Measurements from ENCODE around the gene HUWE1. TPM values are rescaled to one million over a fixed set of nuclear protein-coding genes. Genes with fewer than 3 reads are reported as not detected.

HUWE1 gene
- total RNA-seq, 1 experiment from 2014 or later: 231 TPM

GRCh38 chrX:53486285-53486684, 200.2 kb downstream of the HUWE1 start:
- Histone ChIP-seq H3K4me1 (ENCODE audit: control insufficient read depth, insufficient read depth, low read length) (no peaks in the 10 kb centered on the region), H3K9me3 (ENCODE audit: control insufficient read depth, insufficient read depth, low read depth, low read length) (no peaks in the 10 kb centered on the region), H3K4me3 (ENCODE audit: low read depth in 2 of 2, low read length in 2 of 2) (no peak overlapping the region), H3K27ac (ENCODE audit: low read length) (no peak overlapping the region), H3K36me3 (ENCODE audit: control insufficient read depth, insufficient read depth, low read length) (no peaks in the 10 kb centered on the region), H3K27me3 (ENCODE audit: control insufficient read depth, insufficient read depth, low read length) (no peaks in the 10 kb centered on the region)
- no TSS peak for BruUV-seq (replicated peaks)
- TF ChIP-seq TCF7L2 (IDR thresholded peaks at IDR 0.05; ENCODE audit: low read depth, low read length): no peak
- TF ChIP-seq POLR2AphosphoS5 (IDR thresholded peaks at IDR 0.05; ENCODE audit: low read depth, low read length): no peak
- TF ChIP-seq SIN3A (IDR thresholded peaks at IDR 0.05; ENCODE audit: borderline replicate concordance, insufficient read depth, low read depth, low read length): no peak
- no peak for TF ChIP-seq REST (IDR thresholded peaks at IDR 0.05; ENCODE audit: insufficient read depth in 1 of 2, low read depth in 2 of 2, low read length in 1 of 2)
- TF ChIP-seq, protein P1, sequence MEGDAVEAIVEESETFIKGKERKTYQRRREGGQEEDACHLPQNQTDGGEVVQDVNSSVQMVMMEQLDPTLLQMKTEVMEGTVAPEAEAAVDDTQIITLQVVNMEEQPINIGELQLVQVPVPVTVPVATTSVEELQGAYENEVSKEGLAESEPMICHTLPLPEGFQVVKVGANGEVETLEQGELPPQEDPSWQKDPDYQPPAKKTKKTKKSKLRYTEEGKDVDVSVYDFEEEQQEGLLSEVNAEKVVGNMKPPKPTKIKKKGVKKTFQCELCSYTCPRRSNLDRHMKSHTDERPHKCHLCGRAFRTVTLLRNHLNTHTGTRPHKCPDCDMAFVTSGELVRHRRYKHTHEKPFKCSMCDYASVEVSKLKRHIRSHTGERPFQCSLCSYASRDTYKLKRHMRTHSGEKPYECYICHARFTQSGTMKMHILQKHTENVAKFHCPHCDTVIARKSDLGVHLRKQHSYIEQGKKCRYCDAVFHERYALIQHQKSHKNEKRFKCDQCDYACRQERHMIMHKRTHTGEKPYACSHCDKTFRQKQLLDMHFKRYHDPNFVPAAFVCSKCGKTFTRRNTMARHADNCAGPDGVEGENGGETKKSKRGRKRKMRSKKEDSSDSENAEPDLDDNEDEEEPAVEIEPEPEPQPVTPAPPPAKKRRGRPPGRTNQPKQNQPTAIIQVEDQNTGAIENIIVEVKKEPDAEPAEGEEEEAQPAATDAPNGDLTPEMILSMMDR (IDR thresholded peaks at IDR 0.05): no peak
- ChIA-PET POLR2A (no interaction called here), CTCF (no interaction called here)
- no peak for ATAC-seq
- in situ Hi-C loops (cut with HindIII; ENCODE audit: low pct_unique_long_range_greater_than_20kb, low sequenced_read_pairs) (no loop called here), intact Hi-C loops (cut with micrococcal nuclease; ENCODE audit: unreplicated experiment) (no loop called here)
- DNase-seq (ENCODE audit: low read depth, low spot score): no peak

DNA sequence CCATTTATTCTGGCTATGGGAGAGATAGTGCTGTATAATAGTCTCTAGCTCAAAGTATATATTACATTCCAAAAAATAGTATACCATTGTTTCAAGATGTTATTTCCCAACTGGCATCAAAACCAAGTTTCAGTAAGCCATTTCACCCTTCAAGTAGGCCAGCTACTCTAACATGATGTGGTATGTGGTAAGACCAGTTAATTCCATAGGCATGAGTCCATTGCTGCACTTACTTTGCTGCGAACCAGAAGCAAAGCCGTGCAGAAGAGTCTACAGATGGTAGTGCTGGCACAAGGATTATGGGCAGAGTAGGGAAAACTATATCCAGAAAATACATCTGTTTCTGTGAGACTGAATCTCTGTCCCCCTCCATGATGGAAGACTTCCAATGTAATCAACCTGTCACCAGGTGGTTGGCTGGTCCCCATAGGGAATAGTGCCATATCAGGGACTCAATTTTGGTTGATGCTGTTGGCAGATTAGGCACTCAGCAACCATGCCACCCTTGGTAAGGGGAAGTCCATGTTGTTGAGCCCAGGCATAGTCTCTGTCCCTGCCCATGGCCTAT, 202.6 kb downstream of the HUWE1 start:
- Histone ChIP-seq H3K27ac (ENCODE audit: low read length) (no peak overlapping the region), H3K27me3 (ENCODE audit: control insufficient read depth, insufficient read depth, low read length) (no peaks in the 10 kb centered on the region), H3K4me3 (ENCODE audit: low read depth in 2 of 2, low read length in 2 of 2) (no peak overlapping the region), H3K9me3 (ENCODE audit: control insufficient read depth, insufficient read depth, low read depth, low read length) (no peaks in the 10 kb centered on the region), H3K4me1 (ENCODE audit: control insufficient read depth, insufficient read depth, low read length) (no peaks in the 10 kb centered on the region), H3K36me3 (ENCODE audit: control insufficient read depth, insufficient read depth, low read length) (no peaks in the 10 kb centered on the region)
- DNase-seq (ENCODE audit: low read depth, low spot score) (no peak), ATAC-seq (no peak)
- ChIA-PET POLR2A (no interaction called here), CTCF (no interaction called here)
- intact Hi-C loops (cut with micrococcal nuclease; ENCODE audit: unreplicated experiment) (no loop called here), in situ Hi-C loops (cut with HindIII; ENCODE audit: low pct_unique_long_range_greater_than_20kb, low sequenced_read_pairs) (no loop called here)
- BruUV-seq (replicated peaks): no TSS peak
- TF ChIP-seq SIN3A (IDR thresholded peaks at IDR 0.05; ENCODE audit: borderline replicate concordance, insufficient read depth, low read depth, low read length) (no peak), TCF7L2 (IDR thresholded peaks at IDR 0.05; ENCODE audit: low read depth, low read length) (no peak), POLR2AphosphoS5 (IDR thresholded peaks at IDR 0.05; ENCODE audit: low read depth, low read length) (no peak), REST (IDR thresholded peaks at IDR 0.05; ENCODE audit: insufficient read depth in 1 of 2, low read depth in 2 of 2, low read length in 1 of 2) (no peak)
- TF ChIP-seq, protein P1 (IDR thresholded peaks at IDR 0.05): no peak
